ENCODE measurements around the gene ALPG. TPM values are rescaled to one million over a fixed set of nuclear protein-coding genes. Genes with fewer than 3 reads are reported as not detected.

Gene ALPG
- total RNA-seq, 1 donor from 2014 or later, result not detected

- no peak overlapping the region for H3K27ac Mint-ChIP-seq
- H3K27me3 Mint-ChIP-seq, result peaks cover 38% of the 10 kb centered on the region
Observed at GRCh38 chr2:232410238-232410900, 3.7 kb downstream of the ALPG start.

GRCh38 chr2:232411901-232412629 is 5.4 kb downstream of the ALPG start:
- no peaks in the 10 kb centered on the region for H3K9me3 Mint-ChIP-seq (ENCODE audit: low read depth)
- TF ChIP-seq CTCF (IDR thresholded peaks at IDR 0.05; ENCODE audit: unreplicated experiment), result no peak
- H3K27ac Mint-ChIP-seq, result no peak overlapping the region
- peaks cover 53% of the 10 kb centered on the region for H3K27me3 Mint-ChIP-seq
- DNase-seq (ENCODE audit: low spot score, unreplicated experiment), result no peak
- H3K4me1 Mint-ChIP-seq (ENCODE audit: low read depth), result no peaks in the 10 kb centered on the region
- no peaks in the 10 kb centered on the region for H3K36me3 Mint-ChIP-seq (ENCODE audit: insufficient read depth)
- H3K4me3 Mint-ChIP-seq (ENCODE audit: low read depth), result no peak overlapping the region

More at GRCh38 chr2:232410238-232410900, 3.7 kb downstream of the ALPG start:
- no peak for TF ChIP-seq CTCF (IDR thresholded peaks at IDR 0.05; ENCODE audit: unreplicated experiment)
- DNase-seq (ENCODE audit: low spot score, unreplicated experiment), result no peak
- Mint-ChIP-seq H3K4me3 (ENCODE audit: low read depth) (no peak overlapping the region), H3K36me3 (ENCODE audit: insufficient read depth) (no peaks in the 10 kb centered on the region), H3K4me1 (ENCODE audit: low read depth) (no peaks in the 10 kb centered on the region), H3K9me3 (ENCODE audit: low read depth) (no peaks in the 10 kb centered on the region)

GRCh38 chr2:232412986-232413385 is 6.3 kb downstream of the ALPG start:
- H3K36me3 Mint-ChIP-seq (ENCODE audit: insufficient read depth), result no peaks in the 10 kb centered on the region
- no peak for TF ChIP-seq CTCF (IDR thresholded peaks at IDR 0.05; ENCODE audit: unreplicated experiment)
- DNase-seq (ENCODE audit: low spot score, unreplicated experiment), result no peak
- no peaks in the 10 kb centered on the region for H3K9me3 Mint-ChIP-seq (ENCODE audit: low read depth)
- no peak overlapping the region for H3K4me3 Mint-ChIP-seq (ENCODE audit: low read depth)
- H3K27me3 Mint-ChIP-seq, result peaks cover 61% of the 10 kb centered on the region
- no peaks in the 10 kb centered on the region for H3K4me1 Mint-ChIP-seq (ENCODE audit: low read depth)
- H3K27ac Mint-ChIP-seq, result no peak overlapping the region

DNA sequence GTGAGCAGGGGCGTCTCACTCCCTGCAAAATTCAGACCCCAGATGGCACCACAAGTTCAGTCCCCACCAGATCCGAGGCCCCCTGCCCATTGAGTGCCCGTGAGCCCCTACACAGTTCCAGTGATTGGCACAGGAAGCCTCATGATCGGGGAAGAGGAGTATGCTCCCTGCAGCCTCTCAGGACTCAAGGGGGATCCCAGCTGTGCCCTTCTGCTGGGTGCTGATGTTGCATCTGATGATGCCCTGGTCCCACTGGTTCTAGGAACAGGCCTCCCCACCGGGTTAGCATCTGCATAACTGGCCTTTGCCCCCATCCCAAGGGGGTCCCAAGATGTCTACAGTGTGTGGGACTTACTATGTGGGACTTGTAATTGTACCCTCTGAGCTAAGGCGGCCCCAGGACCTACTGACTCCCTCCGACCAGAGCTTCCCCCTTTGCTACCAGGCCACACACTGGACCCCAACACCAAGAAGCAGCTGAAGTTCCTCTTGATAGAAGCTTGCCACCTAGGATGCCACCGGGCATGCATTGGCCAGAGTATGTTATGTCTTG is 8.6 kb downstream of the ALPG start:
- H3K36me3 Mint-ChIP-seq (ENCODE audit: insufficient read depth), result no peaks in the 10 kb centered on the region
- H3K27me3 Mint-ChIP-seq, result peaks cover 77% of the 10 kb centered on the region
- TF ChIP-seq CTCF (IDR thresholded peaks at IDR 0.05; ENCODE audit: unreplicated experiment), result no peak
- DNase-seq (ENCODE audit: low spot score, unreplicated experiment), result no peak
- no peak overlapping the region for H3K27ac Mint-ChIP-seq
- no peak overlapping the region for H3K4me3 Mint-ChIP-seq (ENCODE audit: low read depth)
- H3K4me1 Mint-ChIP-seq (ENCODE audit: low read depth), result peaks cover 3% of the 10 kb centered on the region
- no peaks in the 10 kb centered on the region for H3K9me3 Mint-ChIP-seq (ENCODE audit: low read depth)

DNA sequence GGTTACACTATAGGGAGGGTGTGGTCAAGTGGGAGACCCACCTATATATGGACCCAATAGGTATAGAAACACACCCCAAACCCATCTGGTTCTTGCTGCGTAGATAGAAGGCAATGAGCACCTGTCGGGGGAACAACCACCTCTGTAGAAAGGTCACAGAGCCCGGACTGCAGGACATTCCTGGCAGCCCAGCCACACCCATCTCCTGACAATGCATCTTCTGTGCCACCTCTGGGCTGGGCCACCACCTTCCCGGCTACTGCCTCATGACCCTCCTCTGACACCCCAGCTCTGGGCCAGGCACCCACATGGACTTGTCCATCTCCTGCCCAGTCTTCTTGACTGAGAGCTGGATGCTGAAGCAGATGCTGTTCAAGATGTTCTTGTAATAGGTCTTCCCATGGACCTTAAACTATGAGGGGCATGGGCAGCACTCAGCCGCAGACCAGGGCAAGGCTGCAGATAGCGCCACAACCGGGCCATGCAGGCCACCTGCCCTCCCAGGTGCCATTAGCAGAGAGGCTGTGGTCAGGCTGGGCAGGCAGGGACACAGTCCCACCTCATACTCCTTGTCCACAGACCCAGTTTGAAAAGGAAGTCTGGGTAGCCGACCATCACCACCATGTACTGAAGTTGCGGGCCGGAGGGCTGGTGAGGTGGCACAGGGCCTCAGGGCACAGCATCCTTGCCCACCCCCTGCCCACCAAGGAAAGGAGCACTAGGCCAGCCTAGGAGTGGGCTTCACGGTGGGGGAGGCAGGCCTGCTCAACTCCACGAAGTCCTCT is 9.3 kb downstream of the ALPG start:
- no peak overlapping the region for H3K27ac Mint-ChIP-seq
- H3K4me3 Mint-ChIP-seq (ENCODE audit: low read depth), result no peak overlapping the region
- peaks cover 5% of the 10 kb centered on the region for H3K4me1 Mint-ChIP-seq (ENCODE audit: low read depth)
- H3K9me3 Mint-ChIP-seq (ENCODE audit: low read depth), result no peaks in the 10 kb centered on the region
- peaks cover 77% of the 10 kb centered on the region for H3K27me3 Mint-ChIP-seq
- DNase-seq (ENCODE audit: low spot score, unreplicated experiment), result no peak
- TF ChIP-seq CTCF (IDR thresholded peaks at IDR 0.05; ENCODE audit: unreplicated experiment), result no peak
- H3K36me3 Mint-ChIP-seq (ENCODE audit: insufficient read depth), result no peaks in the 10 kb centered on the region

All from progenitor cell of endocrine pancreas (in vitro differentiated cells).